BLaER1 (cell line): Measurements from ENCODE around the gene GAL3ST1.
A peak's percentile ranks its signal among the peaks of the same experiment; 100 is the strongest.

Source experiments
- H3K27ac ChIP-seq: shearing (Covaris generic); formaldehyde crosslinking; 2 replicates; pipeline ENCODE4 v1.8.1; 2022
- H3K27me3 ChIP-seq: shearing (Covaris generic); formaldehyde crosslinking; 2 replicates; pipeline ENCODE4 v1.8.1; 2022
- H3K36me3 ChIP-seq: shearing (Covaris generic); formaldehyde crosslinking; 2 replicates; pipeline ENCODE4 v1.8.1; 2022
- H3K4me1 ChIP-seq: shearing (Covaris generic); formaldehyde crosslinking; 2 replicates; pipeline ENCODE4 v1.8.1; 2022
- H3K4me2 ChIP-seq: shearing (Covaris generic); formaldehyde crosslinking; 2 replicates; pipeline ENCODE4 v1.8.1; 2022
- H3K4me3 ChIP-seq: shearing (Covaris generic); formaldehyde crosslinking; 2 replicates; pipeline ENCODE4 v1.8.1; 2022
- H3K9ac ChIP-seq: shearing (Covaris generic); formaldehyde crosslinking; 2 replicates; pipeline ENCODE4 v1.8.1; 2022
- H3K9me3 ChIP-seq: shearing (Covaris generic); formaldehyde crosslinking; 2 replicates; pipeline ENCODE4 v1.8.1; 2022
- H4K20me1 ChIP-seq: shearing (Covaris generic); formaldehyde crosslinking; 2 replicates; pipeline ENCODE4 v1.8.1; 2022
- Cebpa-rat ChIP-seq: shearing (Covaris generic); IDR thresholded peaks from 2 replicates; pipeline ENCODE4 v1.8.1; 2022

The GAL3ST1 gene

GRCh38 chr22:30539368-30539767 lies 35.1 kb downstream of the GAL3ST1 start:
- no peak overlapping the region for H3K4me2 ChIP-seq
- no peak overlapping the region for H3K9ac ChIP-seq
- H3K27ac ChIP-seq: no peak overlapping the region
- no peak overlapping the region for H3K4me3 ChIP-seq
- no peaks in the 10 kb centered on the region for H3K36me3 ChIP-seq
- no peak for TF ChIP-seq Cebpa-rat
- no peaks in the 10 kb centered on the region for H3K27me3 ChIP-seq
- H3K4me1 ChIP-seq: no peaks in the 10 kb centered on the region
- H3K9me3 ChIP-seq: no peaks in the 10 kb centered on the region
- H4K20me1 ChIP-seq: no peaks in the 10 kb centered on the region

- no peak for TF ChIP-seq Cebpa-rat
- Histone ChIP-seq H3K27ac (no peak overlapping the region), H3K36me3 (no peaks in the 10 kb centered on the region), H3K4me3 (no peak overlapping the region), H3K4me1 (no peaks in the 10 kb centered on the region), H3K4me2 (no peak overlapping the region), H3K27me3 (no peaks in the 10 kb centered on the region), H3K9me3 (no peaks in the 10 kb centered on the region), H3K9ac (no peak overlapping the region), H4K20me1 (no peaks in the 10 kb centered on the region)
These were observed 36.2 kb downstream of the GAL3ST1 start for GRCh38 chr22:30538280-30538679.

GRCh38 chr22:30537083-30537731 lies 37.3 kb downstream of the GAL3ST1 start:
- Histone ChIP-seq H3K9ac (no peak overlapping the region), H3K4me1 (peaks cover 6% of the 10 kb centered on the region), H3K4me3 (no peak overlapping the region), H3K27ac (no peak overlapping the region), H3K36me3 (no peaks in the 10 kb centered on the region), H3K4me2 (no peak overlapping the region), H3K27me3 (no peaks in the 10 kb centered on the region), H3K9me3 (no peaks in the 10 kb centered on the region), H4K20me1 (no peaks in the 10 kb centered on the region)
- no peak for TF ChIP-seq Cebpa-rat

- H3K4me2 ChIP-seq: no peak overlapping the region
- no peak overlapping the region for H3K27ac ChIP-seq
- no peak for TF ChIP-seq Cebpa-rat
- no peaks in the 10 kb centered on the region for H3K36me3 ChIP-seq
- H3K9ac ChIP-seq: no peak overlapping the region
- H3K4me3 ChIP-seq: no peak overlapping the region
- no peaks in the 10 kb centered on the region for H4K20me1 ChIP-seq
- no peaks in the 10 kb centered on the region for H3K9me3 ChIP-seq
- H3K27me3 ChIP-seq: no peaks in the 10 kb centered on the region
- H3K4me1 ChIP-seq: peaks cover 6% of the 10 kb centered on the region
These were observed 39.3 kb downstream of the GAL3ST1 start for GRCh38 chr22:30535182-30535581.

GRCh38 chr22:30531651-30532608 lies 42.5 kb downstream of the GAL3ST1 start:
- H3K9ac ChIP-seq: no peak overlapping the region
- H3K9me3 ChIP-seq: no peaks in the 10 kb centered on the region
- no peaks in the 10 kb centered on the region for H3K27me3 ChIP-seq
- H3K4me1 ChIP-seq: peaks cover 6% of the 10 kb centered on the region
- no peak overlapping the region for H3K27ac ChIP-seq
- no peak overlapping the region for H3K4me3 ChIP-seq
- H3K36me3 ChIP-seq: no peaks in the 10 kb centered on the region
- no peak overlapping the region for H3K4me2 ChIP-seq
- no peaks in the 10 kb centered on the region for H4K20me1 ChIP-seq
- no peak for TF ChIP-seq Cebpa-rat

GRCh38 chr22:30526656-30527055 lies 47.8 kb downstream of the GAL3ST1 start:
- Histone ChIP-seq H3K9me3 (no peaks in the 10 kb centered on the region), H3K27me3 (no peaks in the 10 kb centered on the region), H3K4me1 (peaks cover 20% of the 10 kb centered on the region), H3K9ac (no peak overlapping the region), H3K4me3 (no peak overlapping the region), H3K36me3 (no peaks in the 10 kb centered on the region), H3K27ac (no peak overlapping the region), H4K20me1 (no peaks in the 10 kb centered on the region), H3K4me2 (no peak overlapping the region)
- TF ChIP-seq Cebpa-rat: no peak

- H3K27me3 ChIP-seq: no peaks in the 10 kb centered on the region
- no peak overlapping the region for H3K27ac ChIP-seq
- no peaks in the 10 kb centered on the region for H3K9me3 ChIP-seq
- no peak overlapping the region for H3K9ac ChIP-seq
- peak overlapping the region; percentile 59 for H3K4me2 ChIP-seq
- no peaks in the 10 kb centered on the region for H4K20me1 ChIP-seq
- H3K36me3 ChIP-seq: no peaks in the 10 kb centered on the region
- no peak overlapping the region for H3K4me3 ChIP-seq
- H3K4me1 ChIP-seq: peaks cover 20% of the 10 kb centered on the region
- no peak for TF ChIP-seq Cebpa-rat
These were observed 50.6 kb downstream of the GAL3ST1 start for GRCh38 chr22:30523646-30524489.

GRCh38 chr22:30521368-30522156 lies 52.9 kb downstream of the GAL3ST1 start:
- Histone ChIP-seq H3K36me3 (no peaks in the 10 kb centered on the region), H3K4me2 (no peak overlapping the region), H3K9ac (no peak overlapping the region), H3K9me3 (no peaks in the 10 kb centered on the region), H3K27ac (no peak overlapping the region), H4K20me1 (no peaks in the 10 kb centered on the region), H3K4me1 (peaks cover 20% of the 10 kb centered on the region), H3K4me3 (no peak overlapping the region), H3K27me3 (no peaks in the 10 kb centered on the region)
- no peak for TF ChIP-seq Cebpa-rat

- H3K9me3 ChIP-seq: no peaks in the 10 kb centered on the region
- H3K4me3 ChIP-seq: no peak overlapping the region
- no peaks in the 10 kb centered on the region for H3K27me3 ChIP-seq
- H3K4me2 ChIP-seq: no peak overlapping the region
- H3K4me1 ChIP-seq: peaks cover 20% of the 10 kb centered on the region
- TF ChIP-seq Cebpa-rat: no peak
- no peaks in the 10 kb centered on the region for H4K20me1 ChIP-seq
- no peak overlapping the region for H3K27ac ChIP-seq
- H3K36me3 ChIP-seq: no peaks in the 10 kb centered on the region
- no peak overlapping the region for H3K9ac ChIP-seq
These were observed 54.5 kb downstream of the GAL3ST1 start for GRCh38 chr22:30519842-30520425.
